Measurements from ENCODE around the gene CBFA2T3.

Gene CBFA2T3

DNA sequence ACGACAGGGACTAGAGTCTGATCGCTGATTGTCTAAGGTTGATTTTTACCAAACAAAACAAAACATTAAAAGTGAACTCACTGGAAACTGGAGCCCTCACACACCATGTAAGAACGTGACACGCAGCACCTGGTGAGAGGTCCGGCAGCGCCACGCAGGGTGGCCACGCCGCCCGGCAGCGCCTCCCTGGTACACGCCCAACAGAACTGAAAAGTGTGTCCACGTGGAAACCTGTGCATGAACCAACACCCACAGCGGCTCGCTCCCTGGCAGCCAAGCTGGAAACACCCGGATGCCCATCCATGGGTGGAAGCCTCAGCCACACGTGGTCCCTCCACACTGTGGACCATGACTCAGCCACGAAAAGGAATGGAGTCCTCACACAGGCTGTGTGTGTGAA, 129.4 kb downstream of the CBFA2T3 start:
- TF ChIP-seq POLR2AphosphoS5 (IDR thresholded peaks at IDR 0.05; ENCODE audit: low read depth) (no peak), SPI1 (IDR thresholded peaks at IDR 0.05; ENCODE audit: borderline replicate concordance, low read depth) (no peak), CTCF (IDR thresholded peaks at IDR 0.05; ENCODE audit: insufficient read depth, low read length) (no peak), GABPA (IDR thresholded peaks at IDR 0.05; ENCODE audit: low read depth) (no peak), REST (IDR thresholded peaks at IDR 0.05; ENCODE audit: insufficient replicate concordance, low read depth) (no peak)
- Histone ChIP-seq H3K4me3 (replicated peaks; ENCODE audit: insufficient read depth, low read length) (no peak overlapping the region), H3K27me3 (ENCODE audit: insufficient read depth, poor library complexity, severe bottlenecking) (no peaks in the 10 kb centered on the region), H3K27ac (replicated peaks) (no peak overlapping the region)
- DNase-seq (ENCODE audit: low read depth in 1 of 2, low spot score in 1 of 2): no peak

GRCh38 chr16:88846088-88846487, 130.9 kb downstream of the CBFA2T3 start:
- no peak for DNase-seq (ENCODE audit: low read depth in 1 of 2, low spot score in 1 of 2)
- Histone ChIP-seq H3K27ac (replicated peaks) (no peak overlapping the region), H3K4me3 (replicated peaks; ENCODE audit: insufficient read depth, low read length) (no peak overlapping the region), H3K27me3 (ENCODE audit: insufficient read depth, poor library complexity, severe bottlenecking) (no peaks in the 10 kb centered on the region)
- TF ChIP-seq SPI1 (IDR thresholded peaks at IDR 0.05; ENCODE audit: borderline replicate concordance, low read depth): no peak
- TF ChIP-seq POLR2AphosphoS5 (IDR thresholded peaks at IDR 0.05; ENCODE audit: low read depth): no peak
- no peak for TF ChIP-seq REST (IDR thresholded peaks at IDR 0.05; ENCODE audit: insufficient replicate concordance, low read depth)
- no peak for TF ChIP-seq CTCF (IDR thresholded peaks at IDR 0.05; ENCODE audit: insufficient read depth, low read length)
- TF ChIP-seq GABPA (IDR thresholded peaks at IDR 0.05; ENCODE audit: low read depth): no peak

DNA sequence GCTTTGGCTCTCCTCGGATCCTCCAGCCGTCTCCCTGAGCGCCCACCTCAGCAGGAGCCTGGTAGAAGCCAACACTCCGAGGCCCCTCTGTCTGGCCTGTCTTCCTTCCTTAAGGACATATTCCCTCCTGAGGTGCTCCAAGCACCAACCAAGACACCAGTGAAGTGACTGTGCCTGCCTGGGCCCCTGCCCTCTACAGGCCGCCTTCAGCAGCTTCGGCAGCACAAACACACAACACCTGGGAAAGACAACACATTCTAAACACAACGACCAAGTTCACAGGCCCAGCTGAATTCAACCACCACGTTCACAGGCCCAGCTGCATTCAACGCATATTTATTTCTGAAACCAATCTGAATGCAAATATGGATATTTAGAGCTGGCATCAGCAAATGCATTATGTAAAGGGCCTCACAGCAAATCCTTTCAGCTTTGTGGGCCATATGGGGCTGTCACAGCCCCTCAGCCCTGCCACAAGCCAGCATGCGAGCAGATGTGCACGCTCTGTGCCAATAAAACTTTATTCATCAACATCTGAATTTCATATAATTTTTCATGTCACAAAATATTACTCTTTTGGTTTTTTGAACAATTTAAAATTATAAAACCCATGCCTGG, 132.5 kb downstream of the CBFA2T3 start:
- Histone ChIP-seq H3K4me3 (replicated peaks; ENCODE audit: insufficient read depth, low read length) (no peak overlapping the region), H3K27me3 (ENCODE audit: insufficient read depth, poor library complexity, severe bottlenecking) (no peaks in the 10 kb centered on the region), H3K27ac (replicated peaks) (no peak overlapping the region)
- TF ChIP-seq SPI1 (IDR thresholded peaks at IDR 0.05; ENCODE audit: borderline replicate concordance, low read depth): no peak
- no peak for TF ChIP-seq CTCF (IDR thresholded peaks at IDR 0.05; ENCODE audit: insufficient read depth, low read length)
- TF ChIP-seq POLR2AphosphoS5 (IDR thresholded peaks at IDR 0.05; ENCODE audit: low read depth): no peak
- no peak for TF ChIP-seq GABPA (IDR thresholded peaks at IDR 0.05; ENCODE audit: low read depth)
- TF ChIP-seq REST (IDR thresholded peaks at IDR 0.05; ENCODE audit: insufficient replicate concordance, low read depth): no peak
- DNase-seq (ENCODE audit: low read depth in 1 of 2, low spot score in 1 of 2): no peak

Measured in HL-60 (cell line).